ENCODE data around the gene NPAS2.

NPAS2 gene, protein sequence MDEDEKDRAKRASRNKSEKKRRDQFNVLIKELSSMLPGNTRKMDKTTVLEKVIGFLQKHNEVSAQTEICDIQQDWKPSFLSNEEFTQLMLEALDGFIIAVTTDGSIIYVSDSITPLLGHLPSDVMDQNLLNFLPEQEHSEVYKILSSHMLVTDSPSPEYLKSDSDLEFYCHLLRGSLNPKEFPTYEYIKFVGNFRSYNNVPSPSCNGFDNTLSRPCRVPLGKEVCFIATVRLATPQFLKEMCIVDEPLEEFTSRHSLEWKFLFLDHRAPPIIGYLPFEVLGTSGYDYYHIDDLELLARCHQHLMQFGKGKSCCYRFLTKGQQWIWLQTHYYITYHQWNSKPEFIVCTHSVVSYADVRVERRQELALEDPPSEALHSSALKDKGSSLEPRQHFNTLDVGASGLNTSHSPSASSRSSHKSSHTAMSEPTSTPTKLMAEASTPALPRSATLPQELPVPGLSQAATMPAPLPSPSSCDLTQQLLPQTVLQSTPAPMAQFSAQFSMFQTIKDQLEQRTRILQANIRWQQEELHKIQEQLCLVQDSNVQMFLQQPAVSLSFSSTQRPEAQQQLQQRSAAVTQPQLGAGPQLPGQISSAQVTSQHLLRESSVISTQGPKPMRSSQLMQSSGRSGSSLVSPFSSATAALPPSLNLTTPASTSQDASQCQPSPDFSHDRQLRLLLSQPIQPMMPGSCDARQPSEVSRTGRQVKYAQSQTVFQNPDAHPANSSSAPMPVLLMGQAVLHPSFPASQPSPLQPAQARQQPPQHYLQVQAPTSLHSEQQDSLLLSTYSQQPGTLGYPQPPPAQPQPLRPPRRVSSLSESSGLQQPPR

DNA sequence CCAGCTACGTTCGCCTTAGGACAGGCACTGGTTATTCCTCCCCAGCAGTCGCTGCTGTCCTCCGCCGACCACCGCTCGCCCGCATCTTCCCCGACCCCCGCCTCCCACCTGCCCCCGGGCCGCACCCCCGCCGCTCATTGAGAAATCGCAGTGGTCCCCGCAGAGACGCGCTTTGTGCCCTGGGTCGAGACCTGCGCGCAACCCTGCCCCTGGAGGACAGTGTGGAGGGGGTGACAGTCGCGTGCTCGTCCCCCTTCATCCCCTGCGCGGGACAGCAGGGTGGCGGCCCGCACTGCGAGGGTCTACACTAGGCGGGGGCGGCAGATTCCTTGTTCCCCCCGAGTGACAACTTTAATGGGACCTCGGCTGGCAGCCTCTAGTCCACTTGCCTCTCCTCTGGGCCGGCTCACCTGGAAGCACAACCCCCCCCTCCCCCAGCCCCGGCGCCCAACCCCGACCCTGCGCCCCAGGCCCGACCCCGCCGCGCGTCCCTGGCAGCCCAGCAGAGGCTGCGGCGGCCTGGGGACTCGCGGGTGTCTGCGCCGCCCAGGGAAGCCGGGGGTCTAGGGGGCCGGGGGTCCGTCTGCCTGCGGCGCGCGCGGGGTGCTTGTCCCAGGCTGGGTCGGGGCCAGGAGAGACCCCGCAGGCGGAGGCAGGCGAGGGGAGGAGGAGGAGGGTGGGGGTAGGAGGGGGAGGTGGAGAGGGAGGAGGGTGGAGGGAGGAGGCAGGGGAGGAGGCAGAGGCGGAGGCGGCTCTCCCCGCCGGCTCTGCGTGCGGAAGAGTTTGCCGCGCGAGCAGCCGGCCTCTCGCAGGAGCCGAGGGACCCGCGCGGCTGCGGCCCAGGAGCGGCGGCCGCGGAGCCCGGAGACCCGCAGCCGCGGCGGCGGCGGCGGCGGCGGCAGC lies at the start of gene NPAS2:
Gene NPAS2, plus strand, starts transcription at position 770 of the 903 bp plus-strand sequence. CDS start 84,616 bp downstream, outside the sequence.
- DNase-seq: peak; percentile 20 to 23

GRCh38 chr2:100771125-100771524 lies 48.8 kb upstream of the NPAS2 start:
- no peak for DNase-seq

DNA sequence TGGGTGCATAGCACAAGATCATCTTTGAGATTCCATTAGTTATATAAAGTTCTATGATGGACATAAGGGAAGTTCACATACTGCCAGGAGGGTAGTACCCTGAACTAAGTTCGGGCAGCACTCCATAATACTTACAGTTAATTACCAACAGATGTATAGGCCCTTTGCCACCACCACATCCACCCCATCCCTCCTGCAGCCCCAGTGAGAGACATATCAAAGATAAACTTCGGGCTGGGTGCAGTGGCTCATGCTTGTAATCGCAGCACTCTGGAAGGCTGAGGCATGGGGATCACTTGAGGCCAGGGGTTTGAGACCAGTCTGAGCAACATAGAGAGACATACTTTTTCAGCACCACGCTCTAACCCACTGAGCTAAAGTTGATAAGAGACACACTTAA lies 46.4 kb upstream of the NPAS2 start:
- no peak for DNase-seq

DNA sequence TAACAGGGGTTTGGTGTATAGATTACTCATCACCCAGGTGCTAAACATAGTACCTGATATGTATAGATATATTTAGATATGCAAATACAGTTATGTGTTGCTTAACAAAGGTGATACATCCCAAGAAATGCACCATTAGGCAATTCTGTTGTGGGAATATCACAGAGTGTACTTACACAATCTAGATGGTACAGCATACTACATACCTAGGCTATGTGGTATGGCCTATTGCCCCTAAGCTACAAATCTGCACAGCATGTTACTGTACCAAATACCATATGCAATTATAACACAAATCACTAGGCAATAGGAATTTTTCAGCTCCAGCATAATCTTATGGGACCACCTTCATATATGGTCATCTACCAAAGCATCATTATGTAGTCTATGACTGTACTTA lies 43.5 kb upstream of the NPAS2 start:
- no peak for DNase-seq

- DNase-seq: no peak
Measured at GRCh38 chr2:100778637-100779450, 41.1 kb upstream of the NPAS2 start.

DNA sequence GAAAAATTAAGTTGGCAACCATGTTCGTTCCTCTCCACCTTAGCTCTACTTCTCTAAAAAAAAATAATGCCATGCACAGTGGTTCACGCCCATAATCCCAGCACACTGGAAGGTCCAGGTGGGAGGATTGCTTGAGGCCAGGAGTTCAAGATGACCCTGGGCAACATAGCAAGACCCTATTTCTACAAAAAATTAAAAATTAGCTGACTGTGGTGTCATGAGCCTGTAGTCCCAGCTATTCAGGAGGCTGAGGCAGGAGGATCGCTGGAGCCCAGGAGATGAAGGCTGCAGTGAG lies 40.1 kb upstream of the NPAS2 start:
- no peak for DNase-seq

GRCh38 chr2:100780203-100781008 lies 39.5 kb upstream of the NPAS2 start:
- DNase-seq: no peak

DNA sequence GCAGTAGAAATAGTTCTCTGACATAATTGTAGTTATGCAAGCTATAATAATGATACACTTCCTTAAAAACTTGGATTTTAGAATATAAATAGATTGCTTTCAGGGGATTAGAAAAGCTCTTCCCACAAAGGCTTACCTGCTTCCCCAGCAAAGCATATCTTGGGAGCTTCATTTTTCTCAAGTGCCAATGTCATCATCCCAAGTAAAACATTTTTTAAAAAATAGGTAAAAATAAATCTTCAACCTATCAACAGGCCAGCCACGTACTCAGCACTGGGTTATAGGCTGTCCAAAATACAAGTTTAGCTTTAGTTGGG lies 39.0 kb upstream of the NPAS2 start:
- DNase-seq: no peak

DNA sequence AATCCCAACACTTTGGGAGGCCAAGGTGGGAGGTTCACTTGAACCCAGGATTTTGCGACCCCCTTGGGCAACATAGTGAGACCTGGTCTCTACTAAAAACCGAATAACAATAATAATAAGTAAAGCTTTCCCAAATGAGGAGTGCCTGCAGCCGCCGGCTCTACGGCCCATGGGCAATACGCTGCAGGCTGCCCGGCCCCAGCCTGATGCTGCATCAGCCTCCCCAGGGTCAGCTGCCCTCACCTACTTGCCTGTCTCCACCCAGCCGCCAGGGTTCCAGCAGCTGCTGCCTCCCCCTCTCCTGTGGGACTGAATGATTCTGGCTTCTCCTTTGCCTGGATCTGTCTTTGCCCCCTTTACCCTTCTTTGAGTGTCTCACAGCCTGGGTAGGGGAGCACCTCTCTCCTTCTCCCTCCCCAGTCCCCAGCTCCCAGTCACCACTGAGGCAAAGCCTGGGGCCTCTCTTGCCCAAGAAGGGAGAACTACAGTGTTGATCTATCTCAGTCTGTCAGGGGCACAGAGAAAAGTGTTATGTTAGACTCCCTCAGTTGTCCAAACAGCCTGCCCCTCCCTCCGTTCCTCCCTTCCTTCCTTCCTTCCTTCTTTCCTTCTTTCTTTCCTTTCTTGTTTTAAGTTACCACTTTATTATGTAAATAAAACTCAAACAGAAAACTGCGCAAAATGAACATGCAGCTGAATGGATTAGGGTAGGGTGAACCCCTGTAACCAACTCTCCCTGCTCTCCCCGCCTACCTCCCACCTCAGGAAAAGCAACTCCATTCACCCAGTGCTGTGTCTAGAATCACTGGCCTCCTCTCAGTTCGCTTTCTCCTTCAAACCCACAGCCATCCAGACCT lies 38.2 kb upstream of the NPAS2 start:
- DNase-seq: no peak

DNA sequence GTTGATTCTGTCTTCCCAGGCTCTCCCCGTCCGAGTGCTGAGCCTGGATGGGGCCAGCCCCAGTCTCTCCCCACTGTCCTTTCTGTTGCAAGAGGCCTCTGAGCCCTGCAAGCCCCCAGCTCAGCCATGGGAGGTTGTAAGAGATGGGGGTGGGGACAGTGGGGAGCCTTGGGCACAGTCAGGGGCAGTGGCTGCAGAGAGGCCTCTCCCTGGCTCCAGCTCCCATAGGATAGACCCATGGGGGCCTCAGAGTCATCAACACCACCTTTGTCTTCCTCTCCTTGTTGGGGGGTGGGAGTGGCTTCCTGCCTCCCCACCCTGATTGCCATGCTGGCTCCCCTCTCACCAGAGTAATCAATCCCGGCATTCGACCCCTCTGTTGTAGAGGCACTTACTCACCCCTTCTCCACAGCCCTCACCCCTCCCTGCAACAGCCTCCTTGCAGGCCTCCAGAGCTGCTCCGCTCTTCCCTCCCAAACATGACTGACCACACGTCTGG lies 37.5 kb upstream of the NPAS2 start:
- no peak for DNase-seq

DNA sequence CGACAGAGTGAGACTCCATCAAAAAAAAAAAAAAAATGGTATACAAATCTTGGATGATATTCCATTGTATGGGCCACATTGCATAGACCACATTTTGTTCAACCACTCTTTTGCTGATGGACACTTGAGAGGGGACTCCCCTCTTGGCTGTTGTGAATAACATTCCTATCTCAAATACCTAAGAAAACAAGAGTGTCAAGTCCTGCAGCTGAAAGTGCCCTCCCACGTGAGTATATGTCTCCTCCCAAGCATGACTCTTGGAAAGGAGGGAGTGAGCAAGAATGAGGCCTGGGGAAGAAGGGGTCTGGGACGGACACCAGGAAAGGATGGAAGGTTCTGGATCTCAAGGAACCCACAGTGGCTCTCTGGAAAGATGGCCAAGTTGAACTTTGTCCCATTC lies 36.0 kb upstream of the NPAS2 start:
- no peak for DNase-seq

- DNase-seq: no peak
Measured at GRCh38 chr2:100784681-100785080, 35.3 kb upstream of the NPAS2 start.

DNA sequence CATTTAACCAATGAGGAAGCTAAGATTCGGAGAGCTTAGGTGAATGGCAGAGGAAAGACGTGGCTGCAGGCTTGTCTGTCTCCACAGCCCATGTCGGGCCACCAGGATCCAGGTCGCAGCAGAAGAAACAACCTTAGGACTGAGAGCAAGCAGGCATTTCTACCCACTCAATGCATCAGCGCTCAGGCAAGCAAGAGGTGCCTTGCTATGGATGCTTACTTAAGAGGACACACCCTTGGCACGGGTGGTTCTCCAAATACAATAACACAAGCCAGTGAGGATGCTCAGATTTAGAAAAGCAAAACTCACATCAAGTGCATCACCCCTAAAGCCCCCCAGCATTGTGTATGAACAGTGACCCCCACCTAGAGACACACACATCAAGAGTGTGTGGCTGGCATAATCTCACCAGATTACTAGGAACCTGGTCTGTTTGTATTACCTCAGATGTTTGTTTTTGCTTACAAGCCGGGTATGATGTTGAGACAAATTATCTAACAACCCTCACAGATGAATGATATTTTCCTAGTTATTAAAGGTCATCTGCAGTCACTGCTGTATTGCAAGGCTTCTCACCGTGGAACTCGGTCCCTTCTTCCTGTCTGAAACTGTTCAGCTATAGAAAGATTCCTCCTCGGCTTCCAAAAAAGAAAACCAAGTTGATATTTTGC lies 34.2 kb upstream of the NPAS2 start:
- DNase-seq: no peak

DNA sequence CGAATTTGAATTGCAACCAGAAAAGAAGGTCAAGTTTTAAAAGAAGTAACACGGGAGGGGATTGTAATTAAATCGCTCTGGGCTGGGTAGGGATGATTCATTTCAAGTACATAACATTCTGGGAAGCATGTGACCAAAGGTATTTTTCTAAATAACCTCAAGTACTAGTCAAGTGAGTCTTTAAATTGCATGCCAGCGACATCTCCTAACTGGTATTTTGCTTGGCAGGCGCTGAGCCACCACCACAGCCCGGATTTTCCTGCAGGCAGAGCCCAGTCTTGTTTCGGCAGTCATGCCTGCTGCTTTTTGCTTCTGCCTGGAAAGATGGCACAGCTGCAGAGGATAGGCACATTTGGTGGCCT lies 33.7 kb upstream of the NPAS2 start:
- DNase-seq: no peak

GRCh38 chr2:100786985-100787384 lies 33.0 kb upstream of the NPAS2 start:
- no peak for DNase-seq

DNA sequence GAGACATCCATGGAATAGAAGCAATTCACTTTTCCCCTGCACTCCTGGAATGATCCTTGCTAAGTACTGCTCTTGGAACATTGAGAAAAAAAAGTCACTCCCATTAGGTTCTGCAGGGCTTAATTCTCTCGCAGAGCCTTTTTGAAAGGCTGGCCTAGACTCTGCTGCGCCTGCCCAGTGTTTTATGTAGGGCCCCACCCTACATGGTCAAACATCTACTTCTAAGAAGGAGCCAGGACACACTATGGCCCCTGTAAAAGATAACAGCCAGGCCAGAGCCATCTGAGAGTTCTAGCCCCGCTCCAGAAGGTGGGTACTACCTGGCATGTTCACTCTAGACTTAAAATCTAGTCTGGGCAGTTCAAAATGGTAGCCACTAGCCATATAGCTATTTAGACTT lies 30.6 kb upstream of the NPAS2 start:
- no peak for DNase-seq

GRCh38 chr2:100791294-100791935 lies 28.5 kb upstream of the NPAS2 start:
- no peak for DNase-seq

DNA sequence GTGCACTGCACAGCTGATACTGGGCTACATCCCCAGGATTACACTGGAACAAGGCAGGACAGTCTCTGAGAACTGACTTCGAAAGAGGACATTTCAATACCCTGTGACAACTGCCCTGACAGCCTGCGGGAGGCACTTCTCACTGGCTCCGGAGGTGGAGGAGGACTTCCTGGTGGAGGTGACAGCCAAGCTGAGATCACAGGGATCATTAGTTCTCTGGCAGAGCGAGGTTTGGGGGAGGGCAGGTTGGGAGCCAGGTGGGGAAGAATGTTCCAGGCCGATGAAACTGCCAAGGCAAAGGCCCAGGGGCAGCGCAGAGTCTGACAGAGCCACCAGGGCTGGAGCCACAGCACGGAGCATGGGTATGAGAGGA lies 28.0 kb upstream of the NPAS2 start:
- no peak for DNase-seq

GRCh38 chr2:100793220-100793619 lies 26.7 kb upstream of the NPAS2 start:
- DNase-seq: no peak

- DNase-seq: no peak
Measured at GRCh38 chr2:100793982-100794381, 26.0 kb upstream of the NPAS2 start.

Data from activated CD4-positive, alpha-beta T cell treated with anti-CD3 and anti-CD28 coated beads, Interleukin-2, amount 50 U/mL, for 4 hours (primary cell).